PC-3 (cell line): ENCODE measurements around the gene THAP2. TPM values are rescaled to one million over a fixed set of nuclear protein-coding genes. Genes with fewer than 3 reads are reported as not detected.

ENCODE experiments used
- ATAC-seq: fragments of 200-7000 bp; cut with Tn5 transposase; 2 replicates; pipeline ENCODE4 v1.9.1; 2020; ENCODE audit warnings: mild to moderate bottlenecking, moderate library complexity
- BruUV-seq: library from RNA; stranded (reverse); fragments of 400-500 nt; replicated peaks from 2 replicates; lab custom pipeline; 2021; lab: Mats Ljungman, UMichigan
- CTCF ChIA-PET: fragments of 300-600 bp; sonication (Branson Sonifier 250); formaldehyde crosslinking; loops from one replicate; lab custom pipeline; 2022; ENCODE audit warnings: antibody characterized with exemption; lab: Charles Lee
- POLR2A ChIA-PET: fragments of 300-600 bp; sonication (Branson Sonifier 250); formaldehyde crosslinking; loops from one replicate; lab custom pipeline; 2022; ENCODE audit warnings: antibody characterized with exemption; ENCODE audit not compliant: unreplicated experiment; lab: Charles Lee
- DNase-seq: peaks from one replicate; pipeline ENCODE4 v3.0.0-alpha.2; 2015
- H2AFZ ChIP-seq: fragments of 300-600 bp; sonication (generic); 2 replicates; pipeline ENCODE4 v1.6.0; 2016; ENCODE audit warnings: antibody characterized with exemption, low read length
- H3F3A ChIP-seq: fragments of 300-600 bp; sonication (generic); one replicate; pipeline ENCODE4 v1.6.0; 2017; ENCODE audit warnings: antibody characterized with exemption, low read length, control low read depth, mild to moderate bottlenecking; ENCODE audit not compliant: unreplicated experiment
- H3K27ac ChIP-seq: fragments of 300-600 bp; sonication (generic); 2 replicates; pipeline ENCODE4 v1.5.1; 2016; ENCODE audit warnings: mild to moderate bottlenecking, low read length
- H3K27me3 ChIP-seq: fragments of 300-600 bp; sonication (generic); 2 replicates; pipeline ENCODE4 v1.6.1; 2016; ENCODE audit warnings: low read length, mixed read lengths
- H3K36me3 ChIP-seq: fragments of 300-600 bp; sonication (generic); 2 replicates; pipeline ENCODE4 v1.6.1; 2016; ENCODE audit warnings: low read depth, mixed run types, low read length, mixed read lengths
- H3K4me1 ChIP-seq: fragments of 300-600 bp; sonication (generic); 2 replicates; pipeline ENCODE4 v1.5.1; 2016; ENCODE audit warnings: low read length; ENCODE audit not compliant: insufficient read depth
- H3K4me2 ChIP-seq: fragments of 300-600 bp; sonication (generic); 2 replicates; pipeline ENCODE4 v1.6.0; 2016; ENCODE audit warnings: low read length
- H3K4me3 ChIP-seq: fragments of 300-600 bp; sonication (generic); 2 replicates; pipeline ENCODE4 v1.5.1; 2016; ENCODE audit warnings: mild to moderate bottlenecking, low read length, mixed read lengths
- H3K79me2 ChIP-seq: fragments of 300-600 bp; sonication (generic); 2 replicates; pipeline ENCODE4 v1.6.1; 2017; ENCODE audit warnings: low read length, mixed read lengths
- H3K9ac ChIP-seq: fragments of 300-600 bp; sonication (generic); 2 replicates; pipeline ENCODE4 v1.6.0; 2016; ENCODE audit warnings: mild to moderate bottlenecking, low read length
- H3K9me2 ChIP-seq: fragments of 300-600 bp; sonication (generic); replicated peaks from 2 replicates; pipeline ENCODE4 v1.6.1; 2016; ENCODE audit warnings: mixed run types, low read length, mixed read lengths
- H3K9me3 ChIP-seq: fragments of 300-600 bp; sonication (generic); 2 replicates; pipeline ENCODE4 v1.6.1; 2016; ENCODE audit warnings: low read length, mixed read lengths
- H4K20me1 ChIP-seq: fragments of 300-600 bp; sonication (generic); 2 replicates; pipeline ENCODE4 v1.6.1; 2016; ENCODE audit warnings: low read length, mixed read lengths
- CTCF ChIP-seq: fragments of 300-600 bp; sonication (generic); conservative IDR thresholded peaks from 2 replicates; pipeline ENCODE4 v1.5.1; 2017; ENCODE audit warnings: antibody characterized with exemption, low read depth, mild to moderate bottlenecking, low read length
- EZH2 ChIP-seq: fragments of 300-600 bp; sonication (generic); IDR thresholded peaks from one replicate; pipeline ENCODE4 v1.6.1; 2017; ENCODE audit warnings: antibody characterized with exemption, mild to moderate bottlenecking, low read length; ENCODE audit not compliant: unreplicated experiment
- EZH2phosphoT487 ChIP-seq: fragments of 300-600 bp; sonication (generic); IDR thresholded peaks from 2 replicates; pipeline ENCODE4 v1.6.1; 2018; ENCODE audit warnings: mild to moderate bottlenecking, antibody characterized with exemption, low read length, borderline replicate concordance
- intact Hi-C: fragments of 100-400 bp; cut with micrococcal nuclease; formaldehyde crosslinking; loops from 2 replicates; pipeline ENCODE4 v1.9.0; 2023
- total RNA-seq: library from RNA; depleted of rRNA; stranded (reverse); fragments of >200 nt; gene quantifications from 2 replicates; pipeline ENCODE4 v1.2.3, GENCODE V29; 2014

THAP2 gene
- total RNA-seq, 1 experiment from 2014 or later = 1.2 TPM

- peaks cover 43% of the 10 kb centered on the region for H3K36me3 ChIP-seq
- no TSS peak for BruUV-seq
These were observed 11.0 kb upstream of the THAP2 start for GRCh38 chr12:71653137-71653536.

GRCh38 chr12:71654200-71654599 is 9.9 kb upstream of the THAP2 start:
- TF ChIP-seq EZH2 (no peak), CTCF (no peak), EZH2phosphoT487 (no peak)
- Histone ChIP-seq H3K27me3 (no peaks in the 10 kb centered on the region), H3K9ac (no peak overlapping the region), H3K4me3 (no peak overlapping the region), H2AFZ (no peak overlapping the region), H3K79me2 (peaks cover 89% of the 10 kb centered on the region), H3K4me2 (no peak overlapping the region), H3K9me3 (no peaks in the 10 kb centered on the region), H3K36me3 (peaks cover 52% of the 10 kb centered on the region), H3K9me2 (no peaks in the 10 kb centered on the region), H3K27ac (no peak overlapping the region), H4K20me1 (peaks cover 11% of the 10 kb centered on the region; the same call in 1 of the 2 replicates), H3F3A (no peaks in the 10 kb centered on the region), H3K4me1 (peaks cover 17% of the 10 kb centered on the region)
- intact Hi-C loops = no loop called here
- CTCF ChIA-PET = no interaction called here
- DNase-seq (no peak), ATAC-seq (no peak)
- BruUV-seq = no TSS peak
- POLR2A ChIA-PET = no interaction called here

More at GRCh38 chr12:71653137-71653536, 11.0 kb upstream of the THAP2 start:
- no peaks in the 10 kb centered on the region for H3K9me3 ChIP-seq
- no peak overlapping the region for H3K9ac ChIP-seq
- no peak overlapping the region for H3K4me3 ChIP-seq
- peaks cover 15% of the 10 kb centered on the region; the same call in 1 of the 2 replicates for H4K20me1 ChIP-seq
- no peaks in the 10 kb centered on the region for H3K9me2 ChIP-seq
- H3K4me2 ChIP-seq = no peak overlapping the region
- ChIA-PET CTCF (no interaction called here), POLR2A (no interaction called here)
- no peak overlapping the region for H2AFZ ChIP-seq
- peaks cover 84% of the 10 kb centered on the region for H3K79me2 ChIP-seq
- H3F3A ChIP-seq = no peaks in the 10 kb centered on the region
- H3K27me3 ChIP-seq = no peaks in the 10 kb centered on the region
- TF ChIP-seq EZH2phosphoT487 = no peak
- DNase-seq (no peak), ATAC-seq (no peak)
- intact Hi-C loops = no loop called here
- H3K4me1 ChIP-seq = peaks cover 28% of the 10 kb centered on the region
- no peak overlapping the region for H3K27ac ChIP-seq

- Histone ChIP-seq H3K4me1 (0 out of 2 replicates have a peak, but pooled peaks cover 16% of the 10 kb centered on the region), H2AFZ (no peak overlapping the region), H3K79me2 (peaks cover 91% of the 10 kb centered on the region), H3K27ac (no peak overlapping the region), H3K9ac (no peak overlapping the region), H3K4me3 (no peak overlapping the region), H4K20me1 (peaks cover 13% of the 10 kb centered on the region; the same call in 1 of the 2 replicates), H3F3A (no peaks in the 10 kb centered on the region), H3K4me2 (peak overlapping the region; percentile 17; the same call in 1 of the 2 replicates), H3K36me3 (peaks cover 60% of the 10 kb centered on the region), H3K27me3 (no peaks in the 10 kb centered on the region), H3K9me3 (no peaks in the 10 kb centered on the region), H3K9me2 (no peaks in the 10 kb centered on the region)
- intact Hi-C loops = no loop called here
- ATAC-seq (no peak), DNase-seq (no peak)
- ChIA-PET CTCF (no interaction called here), POLR2A (no interaction called here)
- no TSS peak for BruUV-seq
- no peak for TF ChIP-seq EZH2phosphoT487
- TF ChIP-seq EZH2 = no peak
- no peak for TF ChIP-seq CTCF
These were observed 8.6 kb upstream of the THAP2 start for GRCh38 chr12:71655495-71655894.
